NCI-H526 treated with DMSO at 0.1 percent for 48 hours (cell line): ENCODE measurements around the gene TEX261.
A peak's percentile ranks its signal among the peaks of the same experiment; 100 is the strongest.
"Not testable (repeated sequence)": the region's sequence is repeated elsewhere in the genome, so short reads cannot be mapped to it uniquely, and the experiment has no call there.

Experiments
- DNase-seq: peaks from one replicate; lab custom pipeline; 2025; lab: John Stamatoyannopoulos, UW

TEX261 gene

DNA sequence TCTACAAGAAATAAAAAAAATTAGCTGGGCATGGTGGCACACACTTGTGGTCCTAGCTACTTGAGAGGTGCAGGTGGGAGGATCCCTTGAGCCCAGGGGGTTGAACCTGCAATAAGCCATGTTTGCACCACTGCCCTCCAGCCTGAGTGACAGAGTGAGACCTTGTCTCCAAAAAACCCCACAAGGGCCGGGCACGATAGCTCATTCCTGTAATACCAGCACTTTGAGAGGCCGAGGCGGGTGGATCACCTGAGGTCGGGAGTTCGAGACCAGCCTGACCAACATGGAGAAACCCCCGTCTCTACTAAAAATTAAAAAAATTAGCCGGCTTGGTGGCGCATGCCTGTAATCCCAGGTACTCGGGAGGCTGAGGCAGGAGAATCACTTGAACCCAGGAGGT is 5.3 kb upstream of the TEX261 start:
- not testable (repeated sequence) for DNase-seq

DNA sequence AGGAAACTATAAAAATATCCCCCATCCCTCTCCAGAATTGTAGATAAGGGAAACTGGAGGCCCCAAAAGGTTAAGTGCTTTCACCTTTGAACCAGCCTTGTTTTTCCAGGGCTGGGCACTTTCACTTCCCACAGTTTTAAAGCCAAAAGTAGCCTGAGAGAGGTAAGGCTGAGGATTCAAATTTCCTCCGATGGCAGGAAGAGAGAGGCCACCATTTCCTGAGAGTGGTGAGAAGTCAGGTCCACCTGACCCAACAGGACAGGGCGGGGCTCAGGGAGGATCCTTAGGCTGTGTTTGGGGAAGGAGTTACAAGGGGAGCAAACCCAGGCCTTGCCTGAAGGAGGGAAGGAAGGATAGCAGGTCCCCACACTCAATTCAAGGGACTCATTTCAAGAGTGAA is 4.7 kb upstream of the TEX261 start:
- DNase-seq = no peak

DNA sequence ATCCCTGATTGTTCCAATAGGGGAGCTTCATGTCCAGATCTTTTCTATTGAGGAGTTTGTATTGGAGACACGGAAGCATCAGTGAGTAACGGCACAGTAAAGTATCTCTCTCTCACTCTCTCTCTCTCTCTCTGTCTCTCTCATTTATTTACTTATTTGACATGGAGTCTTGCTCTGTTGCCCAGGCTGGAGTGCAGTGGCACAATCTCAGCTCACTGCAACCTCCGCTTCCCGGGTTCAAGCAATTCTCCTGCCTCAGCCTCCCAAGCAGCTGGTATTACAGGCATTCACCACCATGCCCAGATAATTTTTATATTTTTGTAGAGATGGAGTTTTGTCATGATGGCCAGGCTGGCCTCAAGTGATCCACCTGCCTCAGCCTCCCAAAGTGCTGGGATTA is 4.2 kb upstream of the TEX261 start:
- not testable (repeated sequence) for DNase-seq

DNA sequence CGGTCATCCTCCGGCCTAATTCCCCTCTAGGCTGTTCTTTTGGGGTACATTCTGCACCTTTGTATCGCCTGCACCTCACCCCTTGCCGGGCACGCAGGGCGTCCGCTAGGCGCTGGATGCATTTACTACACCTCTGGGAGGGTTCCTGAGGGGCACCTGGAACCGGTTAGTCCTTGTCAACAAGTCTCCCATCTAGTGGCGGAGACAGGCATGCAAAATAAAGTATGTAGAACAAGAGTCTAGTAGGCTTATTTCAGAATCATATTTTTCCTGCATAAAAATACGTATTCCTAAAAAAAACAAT is 705 bp upstream of the TEX261 start:
- DNase-seq = peak; percentile 63

DNA sequence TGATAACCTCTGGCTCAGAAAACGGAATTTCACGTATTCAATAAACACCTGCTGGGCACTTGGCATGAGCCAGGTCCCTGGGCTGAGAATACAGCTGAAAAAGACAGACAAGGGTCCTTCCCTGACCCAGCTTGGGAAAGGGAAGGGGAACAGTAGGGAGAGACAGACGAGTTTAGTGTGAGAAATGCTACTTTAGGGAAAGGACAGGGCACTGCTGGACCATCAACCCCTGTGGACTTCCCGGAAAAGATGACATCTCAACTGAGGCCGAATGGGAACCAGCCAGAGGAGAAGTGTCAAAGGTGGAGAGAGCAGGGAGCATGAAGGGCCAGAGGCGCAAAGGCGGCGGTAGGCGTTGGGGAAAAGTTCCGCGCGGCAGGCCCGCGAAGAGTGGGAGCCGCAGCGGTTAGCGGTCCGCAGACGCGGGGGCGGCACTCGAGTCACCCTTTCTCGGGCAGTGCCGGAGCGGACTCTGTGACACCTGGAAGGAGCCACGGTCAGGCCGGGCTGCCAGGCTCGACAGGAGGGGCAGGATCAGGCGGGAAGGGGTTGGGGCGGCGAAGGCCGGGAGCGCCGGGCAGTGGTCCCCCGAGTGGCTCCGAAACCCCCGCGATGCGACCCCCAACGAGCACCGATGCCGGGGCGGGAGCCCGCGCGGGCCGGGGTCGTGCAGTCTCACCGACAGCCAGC is 519 bp downstream of the TEX261 start:
- DNase-seq = no peak

DNA sequence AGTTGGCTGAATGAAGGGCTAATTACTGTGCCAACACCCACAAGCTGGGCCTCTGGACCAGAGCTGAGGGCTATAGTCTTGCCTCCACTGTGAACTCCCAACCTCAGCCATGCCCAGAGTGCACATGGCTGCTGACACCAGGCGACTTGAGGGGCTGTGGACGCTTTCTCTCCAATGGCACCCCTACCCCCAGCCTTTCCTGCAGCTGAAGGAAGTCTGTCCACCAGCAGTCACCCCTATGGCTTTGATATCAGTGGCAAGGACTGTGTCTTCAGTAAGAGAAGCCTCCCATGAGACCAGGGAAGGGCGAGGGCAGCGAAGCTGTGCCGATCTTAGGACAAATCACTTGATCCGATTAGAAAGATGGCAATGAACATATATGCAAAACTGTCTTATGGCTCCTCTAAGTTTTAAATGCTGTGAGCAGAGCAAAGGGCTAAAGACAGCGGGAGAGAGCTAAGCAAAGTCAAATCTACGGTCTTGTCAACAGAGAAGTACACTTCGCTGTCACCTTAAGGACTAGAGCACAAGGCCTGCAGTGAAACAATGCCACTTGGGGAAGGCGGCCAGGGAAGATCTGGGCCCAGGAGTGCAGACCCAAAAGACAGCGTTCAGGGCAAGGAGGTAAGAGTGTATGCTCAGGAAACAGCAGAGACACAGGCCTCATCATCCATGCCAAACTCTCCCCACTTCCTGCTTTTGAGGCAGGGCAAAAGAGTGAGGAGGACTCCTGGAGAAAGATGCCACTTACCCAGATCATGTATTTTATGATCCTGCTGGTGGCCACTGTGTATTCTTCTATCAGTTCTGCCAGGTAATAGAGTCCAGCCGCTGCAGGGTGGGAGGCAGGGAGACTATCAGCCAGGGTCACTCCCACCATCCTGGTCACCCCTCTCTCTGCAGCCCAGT is 1.5 kb downstream of the TEX261 start:
- DNase-seq = no peak

DNA sequence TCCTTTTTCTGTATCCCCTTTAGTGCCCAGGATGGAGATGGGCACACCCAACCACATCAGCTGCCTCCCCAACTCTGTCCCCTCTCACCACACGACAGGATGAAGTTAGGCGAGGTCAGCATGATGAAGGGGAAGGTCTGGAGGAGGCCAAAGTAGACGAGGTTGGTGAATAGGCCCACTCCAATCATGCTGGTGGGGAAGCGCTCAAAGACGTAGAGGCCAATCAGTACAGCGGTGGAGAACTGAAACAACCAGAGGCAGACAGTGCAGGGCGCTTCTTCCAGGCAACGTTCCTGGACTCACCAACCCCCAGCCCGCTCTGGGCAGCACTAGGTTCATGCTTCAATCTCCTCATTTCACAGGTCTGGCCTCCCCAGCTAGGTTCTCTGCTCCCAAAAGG is 2.9 kb downstream of the TEX261 start:
- DNase-seq = no peak

DNA sequence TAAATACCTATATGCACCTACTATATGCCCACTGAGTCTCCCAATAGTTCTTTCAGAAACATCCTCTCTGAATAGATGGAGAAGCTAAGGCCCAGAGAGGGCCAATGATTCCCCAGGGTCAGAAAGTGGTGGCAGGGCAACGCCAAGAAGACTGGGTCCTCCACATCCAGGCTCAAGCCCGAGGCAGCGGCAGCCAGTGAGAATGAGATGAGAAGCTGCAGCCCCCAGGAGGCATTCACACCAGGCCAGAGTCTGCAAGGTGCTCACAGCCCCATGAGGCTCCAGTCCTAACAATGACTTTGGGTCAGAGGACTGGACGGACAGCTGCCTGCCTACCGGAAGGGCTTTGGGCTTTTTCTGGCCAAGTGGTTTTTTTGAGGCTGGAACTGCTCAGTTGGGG is 3.5 kb downstream of the TEX261 start:
- DNase-seq = no peak

DNA sequence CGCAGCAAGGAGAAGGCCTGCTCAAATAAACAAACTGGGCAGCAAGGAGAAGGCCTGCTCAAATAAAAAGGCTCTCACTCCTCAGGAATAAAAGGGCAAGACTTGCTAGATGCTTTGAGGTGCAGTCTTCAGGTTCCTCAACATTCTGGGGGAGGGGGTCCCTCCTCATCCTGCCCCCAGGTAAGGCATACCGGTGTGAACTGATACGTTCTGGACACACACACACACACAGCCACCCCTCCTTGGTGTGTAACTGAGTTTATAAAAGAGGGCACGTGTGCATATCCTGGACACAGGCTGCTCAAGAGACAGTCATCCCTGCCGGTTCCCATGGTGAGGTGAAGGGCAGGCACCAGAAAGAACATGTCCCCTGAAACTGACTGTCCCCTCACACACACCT is 4.5 kb downstream of the TEX261 start:
- no peak for DNase-seq

DNA sequence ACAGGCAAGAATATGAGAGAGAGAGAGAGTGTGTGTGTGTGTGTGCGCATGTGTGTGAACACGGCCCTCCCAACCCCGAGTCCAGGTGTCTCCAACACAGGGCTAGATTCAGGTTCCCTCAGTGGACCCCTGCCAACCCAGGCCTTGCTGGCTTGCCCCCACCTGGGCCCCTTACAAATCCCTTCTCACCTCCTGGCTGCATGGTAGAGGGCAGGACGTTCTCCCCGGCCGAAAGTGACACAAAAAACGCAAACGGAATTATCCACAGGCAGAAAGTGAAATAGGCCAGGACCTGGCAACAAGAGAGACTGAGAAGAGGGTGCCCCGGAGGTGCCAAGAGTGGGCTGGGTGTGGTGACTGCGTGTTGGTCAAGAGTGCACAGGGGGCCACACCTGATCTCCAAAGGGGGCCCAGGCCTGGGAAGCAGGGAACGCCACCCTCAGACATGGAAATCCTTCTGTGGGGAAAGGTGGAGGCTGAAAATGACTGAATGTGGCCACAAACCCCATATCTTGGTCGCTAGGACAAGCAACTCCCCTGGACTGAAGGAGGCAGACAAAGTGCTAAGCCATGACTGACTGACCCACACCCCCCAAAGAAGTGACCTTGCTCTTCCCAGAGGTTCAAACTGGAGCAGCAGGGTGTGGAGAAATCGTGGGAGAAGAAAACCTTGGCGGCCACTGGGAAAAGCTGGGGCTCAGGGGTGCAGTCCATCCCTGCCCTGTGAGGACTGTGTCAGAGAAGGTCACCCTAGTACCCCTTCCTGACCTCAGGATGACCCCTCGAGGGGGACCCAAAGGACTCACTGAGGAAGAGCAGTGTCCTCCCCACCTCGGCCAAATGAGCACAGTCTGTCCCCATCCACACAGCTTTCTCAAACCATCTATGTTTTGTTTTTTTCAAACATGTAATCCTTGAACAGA is 5.7 kb downstream of the TEX261 start:
- DNase-seq = no peak

DNA sequence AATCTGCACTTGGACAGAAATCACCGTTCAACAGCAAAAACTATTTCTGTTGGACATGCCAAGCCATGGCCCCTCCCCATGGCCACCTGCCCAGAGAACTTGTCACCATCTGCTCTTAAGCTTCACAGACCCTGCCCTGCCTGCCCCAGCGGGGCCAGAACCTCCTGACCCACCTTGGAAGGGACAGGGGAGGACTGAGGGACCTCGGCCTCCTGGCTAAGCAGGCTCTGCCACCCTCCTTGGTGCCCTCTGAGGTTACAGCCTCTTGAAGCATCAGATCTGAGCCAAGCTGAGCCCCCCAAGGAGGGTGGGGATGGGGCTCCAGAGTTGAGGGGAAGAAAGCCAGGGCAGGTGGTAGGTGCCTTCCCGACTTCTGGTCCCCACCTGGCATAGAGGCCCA is 6.5 kb downstream of the TEX261 start:
- no peak for DNase-seq

DNA sequence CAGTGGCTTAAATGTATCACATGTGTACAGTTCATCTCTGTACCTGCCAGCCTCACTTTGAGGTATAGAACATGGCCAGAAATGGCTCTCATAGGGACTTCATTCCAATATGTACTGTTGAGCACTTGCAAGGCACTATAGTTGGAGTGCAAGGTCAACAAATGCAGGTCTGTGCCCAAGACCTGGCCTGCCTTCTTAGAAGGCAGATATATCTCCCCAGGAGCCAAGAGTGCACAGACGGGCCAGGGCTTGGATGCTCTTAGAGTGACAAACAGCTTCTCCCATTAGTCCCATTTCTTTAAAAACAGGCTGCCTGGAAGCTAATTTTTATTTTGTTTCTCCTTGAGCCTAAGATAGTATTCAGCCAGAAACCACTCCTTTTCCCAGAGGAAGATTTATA is 7.3 kb downstream of the TEX261 start:
- DNase-seq = no peak

DNA sequence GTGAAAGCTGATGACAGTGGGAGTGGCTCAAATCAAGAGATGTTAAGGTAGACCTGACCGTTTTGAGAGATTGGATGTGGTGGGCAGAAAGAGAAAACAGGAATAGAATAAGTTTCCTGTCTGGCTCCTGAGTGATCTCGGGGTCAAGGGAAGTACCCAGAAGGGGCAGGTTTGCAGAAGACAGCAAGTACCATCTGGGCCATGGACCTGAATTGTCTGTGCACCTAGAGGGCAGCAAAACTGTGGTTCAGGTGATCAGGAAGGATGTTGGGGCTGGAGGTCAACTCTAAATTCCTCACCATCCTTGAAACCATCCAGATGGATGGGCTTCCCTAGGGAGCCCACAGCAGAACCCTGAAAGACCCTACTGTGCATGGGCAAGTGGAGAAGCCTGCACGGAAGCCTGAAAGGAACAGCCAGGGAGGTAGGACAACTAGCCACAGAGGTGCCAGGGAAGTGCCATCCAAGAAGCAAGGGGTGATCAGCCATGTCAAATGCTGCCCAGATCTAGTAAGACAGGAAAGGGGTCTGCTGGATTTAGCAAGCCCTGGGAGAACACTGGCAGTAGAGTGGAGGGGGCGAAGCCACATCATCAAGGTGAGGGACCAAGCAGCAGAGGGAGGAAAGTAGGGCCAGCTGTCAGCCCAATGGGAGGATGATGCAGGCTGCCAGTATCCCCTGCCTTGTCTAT is 8.0 kb downstream of the TEX261 start:
- no peak for DNase-seq

DNA sequence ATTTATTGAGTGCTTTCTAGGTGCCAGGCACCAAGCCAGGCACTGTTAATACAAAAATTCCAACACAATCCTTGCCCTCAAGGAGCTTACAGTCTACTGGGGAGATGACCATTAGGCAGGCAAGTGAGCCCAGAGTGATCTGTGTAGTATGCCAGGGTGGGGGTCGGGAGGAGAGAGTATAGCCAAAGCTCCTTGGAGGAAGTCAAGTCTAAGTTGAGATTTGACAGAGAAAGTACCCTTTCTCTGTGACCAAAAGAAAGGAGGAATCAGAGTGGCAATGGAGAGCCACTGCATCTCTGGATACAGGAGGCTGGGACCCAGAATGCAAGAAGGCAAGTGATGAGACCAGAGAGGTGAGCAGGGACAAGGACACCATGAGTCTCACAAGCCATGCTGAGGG is 8.7 kb downstream of the TEX261 start:
- DNase-seq = no peak

DNA sequence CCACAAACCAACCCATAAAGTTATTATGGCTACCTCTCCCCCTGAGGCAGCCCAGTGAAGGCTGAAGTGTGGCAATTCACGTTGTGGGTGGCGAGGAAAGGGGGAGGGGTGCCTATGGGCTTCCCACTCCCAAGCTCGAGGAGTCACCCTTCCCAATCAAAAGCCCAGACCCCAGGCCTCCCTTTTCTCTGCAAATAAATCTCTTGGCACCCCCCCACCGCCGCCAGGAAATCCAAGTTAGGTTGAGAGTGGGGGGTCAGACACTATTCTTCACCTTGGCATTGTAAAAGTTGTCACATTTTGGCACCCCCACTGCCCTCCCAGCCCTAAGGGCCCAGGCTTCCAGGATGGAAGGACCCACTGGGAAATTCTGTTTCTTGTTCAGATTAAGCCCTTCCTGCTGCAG is 9.4 kb downstream of the TEX261 start:
- no peak for DNase-seq

DNA sequence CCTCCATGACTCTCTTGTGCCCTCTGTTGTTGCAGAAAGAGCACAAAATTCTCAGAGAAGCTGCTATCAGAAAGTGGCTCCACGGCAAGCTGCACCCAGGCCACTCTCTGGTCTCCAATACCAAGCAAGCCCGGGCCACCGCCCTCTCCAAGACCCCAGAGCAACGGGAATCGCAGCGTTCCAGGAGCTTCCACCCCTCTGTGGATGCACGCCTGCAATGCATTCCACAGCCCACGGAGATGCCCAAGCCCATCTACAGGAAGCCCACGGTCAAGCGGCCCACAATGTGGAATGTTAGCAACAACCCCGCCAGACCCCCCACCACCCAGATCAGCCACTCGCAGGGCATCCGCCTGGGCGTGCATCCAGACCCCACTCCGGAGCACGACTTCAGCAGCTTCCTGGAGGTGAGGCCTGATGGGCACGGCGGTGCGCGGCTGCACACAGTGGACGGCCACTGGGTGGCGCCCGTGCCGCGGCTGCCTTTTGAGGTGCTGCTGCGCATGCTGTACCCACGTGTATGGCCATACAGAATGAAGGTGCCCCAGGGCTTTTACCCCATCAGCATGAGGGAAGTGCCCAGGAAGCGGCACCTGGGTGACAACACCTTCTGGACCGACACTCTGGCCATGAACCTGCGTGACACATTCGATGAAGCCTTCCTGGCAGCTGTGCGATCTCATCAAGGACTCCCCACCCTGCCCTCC is 9.9 kb downstream of the TEX261 start:
- peak; percentile 11 for DNase-seq

DNA sequence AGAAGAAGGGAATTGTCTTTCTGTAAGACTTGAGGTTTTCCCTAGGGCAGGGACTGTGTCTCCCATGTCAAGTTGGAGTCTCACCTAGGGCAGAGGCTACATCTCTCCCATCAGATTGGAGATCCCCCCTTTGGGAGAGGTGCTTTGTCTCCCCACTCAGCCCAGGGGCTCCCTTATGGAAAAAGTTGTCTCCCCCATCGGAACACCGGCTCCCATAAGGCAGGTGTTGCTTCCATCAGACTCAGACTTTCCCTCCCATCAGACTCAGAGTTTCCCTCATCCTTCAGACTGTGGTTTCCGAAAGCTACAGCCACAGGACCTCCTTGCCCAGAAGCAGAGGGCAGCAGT is 10.5 kb downstream of the TEX261 start:
- no peak for DNase-seq

DNA sequence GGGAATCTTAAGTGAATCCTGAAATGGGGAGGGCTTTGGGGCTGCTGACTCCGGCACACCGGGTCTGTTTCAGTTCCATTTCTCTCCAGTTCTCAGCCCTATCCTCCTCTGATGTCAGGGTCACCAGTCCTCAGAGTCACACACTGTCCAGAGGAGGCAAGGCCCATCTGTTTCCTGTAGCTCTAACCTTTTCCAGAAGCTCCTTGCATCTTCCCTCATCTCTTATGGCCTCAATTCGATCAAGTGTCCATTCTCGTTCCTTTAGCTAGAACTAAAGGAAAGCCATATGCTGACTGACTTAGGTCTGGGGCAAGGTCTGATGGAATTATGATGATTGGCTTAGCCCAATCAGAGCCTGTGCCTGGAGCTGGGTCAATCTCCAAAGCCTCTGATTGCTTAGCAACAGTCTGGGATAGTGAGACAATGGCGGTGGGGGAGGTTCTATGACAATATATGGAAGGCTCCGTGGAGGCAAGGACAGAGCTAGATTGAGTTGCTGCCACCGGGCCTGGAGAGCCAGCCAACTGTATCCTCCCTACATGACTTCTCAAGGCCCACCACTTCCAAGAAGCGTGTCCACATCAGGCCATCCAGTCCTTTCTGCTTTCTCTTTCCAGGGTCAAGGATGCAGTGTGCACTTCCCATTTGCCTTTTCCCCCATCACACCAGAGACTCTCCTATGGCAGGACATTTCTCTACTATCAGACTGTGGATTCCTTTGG is 11.0 kb downstream of the TEX261 start:
- DNase-seq = no peak

DNA sequence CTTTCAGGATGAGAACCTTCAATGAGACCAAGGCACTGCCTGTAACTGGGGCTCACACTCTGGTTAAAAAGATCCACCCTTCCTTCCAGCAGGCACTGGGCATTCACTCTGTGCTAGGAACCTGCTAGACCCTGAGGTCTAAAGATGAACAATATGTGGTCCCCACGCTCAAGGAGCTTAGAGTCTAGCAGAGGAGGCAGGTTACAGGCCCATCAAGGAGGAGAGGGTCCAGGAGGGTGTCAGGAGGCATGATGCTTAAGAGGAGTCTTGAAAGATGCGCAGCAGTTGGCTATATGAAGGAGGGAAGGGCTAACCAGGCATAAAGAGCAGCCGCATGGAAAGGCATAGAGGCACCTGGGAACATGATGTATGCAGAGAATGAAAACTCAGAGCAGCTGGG is 11.7 kb downstream of the TEX261 start:
- no peak for DNase-seq

DNA sequence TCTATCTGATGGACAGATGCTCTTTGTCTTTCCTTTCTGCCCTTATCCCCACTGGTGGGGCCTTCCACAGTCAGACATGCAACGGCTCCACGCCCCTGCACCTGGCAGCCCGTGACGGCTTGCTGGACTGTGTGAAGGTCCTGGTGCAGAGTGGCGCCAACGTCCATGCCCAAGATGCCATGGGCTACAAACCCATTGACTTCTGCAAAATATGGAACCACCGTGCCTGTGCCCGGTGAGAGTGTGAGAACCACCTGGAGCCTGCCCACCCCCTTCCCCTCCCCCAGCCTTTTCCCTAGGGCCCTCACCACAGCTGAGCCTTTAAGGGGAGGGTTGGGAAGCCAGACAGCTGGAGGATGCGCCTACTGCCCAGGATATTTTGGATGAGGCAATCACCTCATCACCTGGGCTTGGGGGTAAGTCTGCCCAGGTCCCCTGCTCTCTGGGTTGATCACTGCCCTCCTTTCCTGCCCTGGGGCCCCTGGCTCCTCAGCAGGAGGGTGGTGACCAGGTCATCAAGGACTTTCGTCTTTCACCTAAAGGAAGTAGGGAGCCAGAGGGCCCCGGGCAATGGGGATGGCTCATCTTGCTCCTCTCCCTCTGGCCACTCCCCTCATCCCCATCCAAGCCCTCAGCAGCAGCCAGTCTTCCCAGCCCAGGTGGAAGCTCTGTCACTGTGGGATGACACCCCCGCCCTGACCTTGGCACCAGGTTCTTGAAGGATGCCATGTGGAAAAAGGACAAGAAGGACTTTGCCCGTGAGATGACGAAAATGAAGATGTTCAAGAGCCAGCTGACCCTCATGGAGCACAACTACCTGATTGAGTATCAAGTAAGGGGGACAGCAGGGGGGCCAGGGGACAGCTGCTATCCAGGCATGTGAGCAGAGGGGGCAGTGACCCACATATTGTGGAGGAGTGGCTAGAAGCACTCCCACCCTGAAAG is 12.5 kb downstream of the TEX261 start:
- DNase-seq = no peak
